Upper lobe of left lung (tissue), 4 donors: ENCODE measurements around the gene A3GALT2.

Experiments
- EP300 ChIP-seq, 4 donors: sonication (generic); formaldehyde crosslinking; IDR thresholded peaks; one replicate each; pipeline ENCODE4 v1.5.1; 2017; ENCODE audit warnings: antibody characterized with exemption in 4 of 4, control low read depth in 2 of 4
- POLR2A ChIP-seq, 4 donors: fragments of 450-650 bp; IDR thresholded peaks; one replicate each; pipeline ENCODE4 v1.5.1; 2016 to 2017; ENCODE audit warnings: antibody characterized with exemption in 4 of 4, mild to moderate bottlenecking in 2 of 4
- POLR2AphosphoS5 ChIP-seq, 2 donors: sonication (generic); formaldehyde crosslinking; IDR thresholded peaks; one replicate each; pipeline ENCODE4 v1.5.1; 2017; ENCODE audit warnings: antibody characterized with exemption in 2 of 2
- TF ChIP-seq, protein P1 (sequence below), 6 experiments: fragments of 450-650 bp in 4 of 6; fragments of 200-600 bp in 2 of 6; sonication (generic) in 2 of 6; IDR thresholded peaks; one replicate each; pipeline ENCODE4 v1.5.1; 2016 to 2019; ENCODE audit warnings: antibody characterized with exemption in 6 of 6

DNA sequence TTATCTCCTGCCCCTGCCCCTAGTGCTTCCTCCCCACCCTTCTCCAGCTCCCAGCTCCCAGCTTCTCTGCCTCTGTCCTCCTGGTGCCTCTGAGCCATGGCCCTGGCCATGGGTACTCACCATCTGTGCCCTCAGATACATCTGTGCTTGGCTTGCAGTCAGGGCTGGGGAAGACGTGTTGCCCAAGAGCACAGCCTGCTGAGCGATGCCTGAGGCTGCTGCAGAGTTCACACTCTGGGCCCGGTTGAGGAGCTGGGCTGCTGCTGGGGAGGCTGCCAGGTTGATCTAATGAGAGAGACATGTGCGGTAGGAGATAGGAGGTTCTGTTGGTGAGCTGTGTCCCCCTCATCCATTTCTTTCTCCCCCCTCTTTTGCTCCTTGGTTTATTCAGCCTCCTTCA, 49.4 kb upstream of the A3GALT2 start:
- TF ChIP-seq, protein P1, sequence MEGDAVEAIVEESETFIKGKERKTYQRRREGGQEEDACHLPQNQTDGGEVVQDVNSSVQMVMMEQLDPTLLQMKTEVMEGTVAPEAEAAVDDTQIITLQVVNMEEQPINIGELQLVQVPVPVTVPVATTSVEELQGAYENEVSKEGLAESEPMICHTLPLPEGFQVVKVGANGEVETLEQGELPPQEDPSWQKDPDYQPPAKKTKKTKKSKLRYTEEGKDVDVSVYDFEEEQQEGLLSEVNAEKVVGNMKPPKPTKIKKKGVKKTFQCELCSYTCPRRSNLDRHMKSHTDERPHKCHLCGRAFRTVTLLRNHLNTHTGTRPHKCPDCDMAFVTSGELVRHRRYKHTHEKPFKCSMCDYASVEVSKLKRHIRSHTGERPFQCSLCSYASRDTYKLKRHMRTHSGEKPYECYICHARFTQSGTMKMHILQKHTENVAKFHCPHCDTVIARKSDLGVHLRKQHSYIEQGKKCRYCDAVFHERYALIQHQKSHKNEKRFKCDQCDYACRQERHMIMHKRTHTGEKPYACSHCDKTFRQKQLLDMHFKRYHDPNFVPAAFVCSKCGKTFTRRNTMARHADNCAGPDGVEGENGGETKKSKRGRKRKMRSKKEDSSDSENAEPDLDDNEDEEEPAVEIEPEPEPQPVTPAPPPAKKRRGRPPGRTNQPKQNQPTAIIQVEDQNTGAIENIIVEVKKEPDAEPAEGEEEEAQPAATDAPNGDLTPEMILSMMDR (IDR thresholded peaks at IDR 0.05): no peak
- no peak for TF ChIP-seq POLR2A (IDR thresholded peaks at IDR 0.05)
- no peak for TF ChIP-seq EP300 (IDR thresholded peaks at IDR 0.05)
- no peak for TF ChIP-seq POLR2AphosphoS5 (IDR thresholded peaks at IDR 0.05)
